OCI-LY1 (cell line): ENCODE measurements around the gene POLD3.

Experiments
- H2AFZ ChIP-seq: fragments of 200-600 bp; sonication (generic), shearing (Covaris generic); 2 replicates; pipeline ENCODE4 v1.6.0; 2014; ENCODE audit warnings: antibody characterized with exemption, mild to moderate bottlenecking, low read length
- H3F3A ChIP-seq: fragments of 200-600 bp; sonication (generic), shearing (Covaris generic); 2 replicates; pipeline ENCODE4 v1.6.0; 2014; ENCODE audit warnings: mild to moderate bottlenecking, antibody characterized with exemption, low read length, moderate library complexity; ENCODE audit not compliant: insufficient read depth
- H3K27ac ChIP-seq: fragments of 200-600 bp; sonication (generic); 2 replicates; pipeline ENCODE4 v1.5.1; 2014; ENCODE audit warnings: low read length, mixed run types, mild to moderate bottlenecking, low read depth; ENCODE audit not compliant: poor library complexity, severe bottlenecking
- H3K27me3 ChIP-seq: fragments of 200-600 bp; sonication (generic); 2 replicates; pipeline ENCODE4 v1.6.0; 2014; ENCODE audit warnings: antibody characterized with exemption, mild to moderate bottlenecking, low read length, moderate library complexity; ENCODE audit not compliant: insufficient read depth
- H3K36me3 ChIP-seq: fragments of 200-600 bp; sonication (generic); 2 replicates; pipeline ENCODE4 v1.6.1; 2014; ENCODE audit warnings: mild to moderate bottlenecking, antibody characterized with exemption, low read length, moderate library complexity, mixed read lengths; ENCODE audit not compliant: insufficient read depth
- H3K4me1 ChIP-seq: fragments of 200-600 bp; sonication (generic); 2 replicates; pipeline ENCODE4 v1.5.1; 2014; ENCODE audit warnings: mild to moderate bottlenecking, low read length, moderate library complexity; ENCODE audit not compliant: insufficient read depth, severe bottlenecking
- H3K4me2 ChIP-seq: fragments of 200-600 bp; sonication (generic), shearing (Covaris generic); 2 replicates; pipeline ENCODE4 v1.6.1; 2014; ENCODE audit warnings: low read length
- H3K4me3 ChIP-seq: fragments of 200-600 bp; sonication (generic); 2 replicates; pipeline ENCODE4 v1.5.1; 2014; ENCODE audit warnings: low read length, low read depth, mild to moderate bottlenecking, mixed read lengths; ENCODE audit not compliant: poor library complexity, severe bottlenecking
- H3K79me2 ChIP-seq: fragments of 200-600 bp; shearing (Covaris generic); 2 replicates; pipeline ENCODE4 v1.6.1; 2016; ENCODE audit warnings: mixed run types, low read length, mixed read lengths; ENCODE audit not compliant: insufficient read depth
- H3K9ac ChIP-seq: fragments of 200-600 bp; sonication (generic), shearing (Covaris generic); 2 replicates; pipeline ENCODE4 v1.6.1; 2014; ENCODE audit warnings: mild to moderate bottlenecking, low read length, mixed read lengths
- H3K9me2 ChIP-seq: fragments of 200-600 bp; sonication (generic), shearing (Covaris generic); 2 replicates; pipeline ENCODE4 v1.6.1; 2014; ENCODE audit warnings: low read depth, mild to moderate bottlenecking, low read length, mixed read lengths
- H3K9me3 ChIP-seq: fragments of 200-600 bp; shearing (Covaris generic); 2 replicates; pipeline ENCODE4 v1.6.1; 2014; ENCODE audit warnings: low read length, mixed read lengths
- H4K20me1 ChIP-seq: fragments of 200-600 bp; sonication (generic), shearing (Covaris generic); 2 replicates; pipeline ENCODE4 v1.6.0; 2016; ENCODE audit warnings: mild to moderate bottlenecking, low read length; ENCODE audit not compliant: insufficient read depth
- CTCF ChIP-seq: fragments of 200-600 bp; sonication (generic), shearing (Covaris generic); IDR thresholded peaks from 2 replicates; pipeline ENCODE4 v1.5.1; 2017; ENCODE audit warnings: mild to moderate bottlenecking, antibody characterized with exemption, low read length, moderate library complexity, mixed read lengths
- EZH2 ChIP-seq: fragments of 200-600 bp; sonication (generic), shearing (Covaris generic); IDR thresholded peaks from 2 replicates; pipeline ENCODE4 v1.8.0; 2017; ENCODE audit warnings: borderline replicate concordance, mixed run types, mild to moderate bottlenecking, antibody characterized with exemption, low read length, moderate library complexity, mixed read lengths

POLD3 gene

GRCh38 chr11:74637700-74638099 is 45.3 kb downstream of the POLD3 start:
- H4K20me1 ChIP-seq, result no peaks in the 10 kb centered on the region
- H3K36me3 ChIP-seq, result peaks cover 93% of the 10 kb centered on the region
- no peaks in the 10 kb centered on the region for H3K9me2 ChIP-seq
- H2AFZ ChIP-seq, result no peak overlapping the region
- H3K4me1 ChIP-seq, result no peaks in the 10 kb centered on the region
- no peak overlapping the region for H3K4me2 ChIP-seq
- H3K9ac ChIP-seq, result no peak overlapping the region
- H3K27me3 ChIP-seq, result no peaks in the 10 kb centered on the region
- H3K9me3 ChIP-seq, result no peaks in the 10 kb centered on the region
- no peaks in the 10 kb centered on the region for H3K79me2 ChIP-seq
- H3K27ac ChIP-seq, result no peak overlapping the region
- no peaks in the 10 kb centered on the region for H3F3A ChIP-seq
- H3K4me3 ChIP-seq, result no peak overlapping the region
- TF ChIP-seq CTCF (no peak), EZH2 (no peak)

- Histone ChIP-seq H3K9me2 (no peaks in the 10 kb centered on the region), H3K4me3 (no peak overlapping the region), H3K27me3 (no peaks in the 10 kb centered on the region)
Observed at GRCh38 chr11:74638869-74639268, 46.5 kb downstream of the POLD3 start.

GRCh38 chr11:74639533-74639932 is 47.2 kb downstream of the POLD3 start:
- H3K4me2 ChIP-seq, result no peak overlapping the region
- no peak overlapping the region for H3K9ac ChIP-seq
- H3K27ac ChIP-seq, result no peak overlapping the region
- H3K4me3 ChIP-seq, result no peak overlapping the region
- no peaks in the 10 kb centered on the region for H3K79me2 ChIP-seq
- H3K36me3 ChIP-seq, result peaks cover 96% of the 10 kb centered on the region
- H3K9me3 ChIP-seq, result no peaks in the 10 kb centered on the region
- TF ChIP-seq EZH2 (no peak), CTCF (no peak)
- H3F3A ChIP-seq, result no peaks in the 10 kb centered on the region
- H3K9me2 ChIP-seq, result no peaks in the 10 kb centered on the region
- H2AFZ ChIP-seq, result no peak overlapping the region
- no peaks in the 10 kb centered on the region for H3K27me3 ChIP-seq
- no peaks in the 10 kb centered on the region for H3K4me1 ChIP-seq
- no peaks in the 10 kb centered on the region for H4K20me1 ChIP-seq

More at GRCh38 chr11:74638869-74639268, 46.5 kb downstream of the POLD3 start:
- Histone ChIP-seq H3K4me1 (no peaks in the 10 kb centered on the region), H3K27ac (no peak overlapping the region), H3K4me2 (no peak overlapping the region), H3K9ac (no peak overlapping the region), H2AFZ (no peak overlapping the region), H4K20me1 (no peaks in the 10 kb centered on the region), H3K79me2 (no peaks in the 10 kb centered on the region), H3F3A (no peaks in the 10 kb centered on the region), H3K9me3 (no peaks in the 10 kb centered on the region), H3K36me3 (peaks cover 94% of the 10 kb centered on the region)
- no peak for TF ChIP-seq CTCF
